GM18502 (cell line): ENCODE results near the gene CRELD1.
"Not testable (repeated sequence)": the region's sequence is repeated elsewhere in the genome, so short reads cannot be mapped to it uniquely, and the experiment has no call there.

Source experiments
- ATAC-seq: cut with Tn5 transposase; IDR thresholded peaks from one replicate; pipeline ENCODE4 v1.9.1; 2021; ENCODE audit warnings: mild to moderate bottlenecking; ENCODE audit not compliant: unreplicated experiment, poor library complexity

The CRELD1 gene

GRCh38 chr3:9933561-9934234 lies at the start of gene CRELD1:
TSS of gene CRELD1 (plus strand) at chr3:9933834. CDS start at chr3:9934439, 605 bp downstream.
- ATAC-seq = peak; percentile 91

- ATAC-seq = no peak
Measured at GRCh38 chr3:9884555-9885165, 49.0 kb upstream of the CRELD1 start.

- no peak for ATAC-seq
Measured at GRCh38 chr3:9886328-9886727, 47.3 kb upstream of the CRELD1 start.

GRCh38 chr3:9887480-9887879 lies 46.2 kb upstream of the CRELD1 start:
- no peak for ATAC-seq

GRCh38 chr3:9888540-9888939 lies 45.1 kb upstream of the CRELD1 start:
- ATAC-seq = no peak

GRCh38 chr3:9889405-9889804 lies 44.2 kb upstream of the CRELD1 start:
- no peak for ATAC-seq

- ATAC-seq = peak; percentile 88
Measured at GRCh38 chr3:9890249-9891071, 43.2 kb upstream of the CRELD1 start, which contains the start of gene JAGN1. TSS of gene JAGN1 (plus strand) at chr3:9890610. CDS start at chr3:9890723, 113 bp downstream.

- ATAC-seq = no peak
Measured at GRCh38 chr3:9891072-9891622, 42.5 kb upstream of the CRELD1 start.

GRCh38 chr3:9893739-9894138 lies 39.9 kb upstream of the CRELD1 start:
- ATAC-seq = no peak

- not testable (repeated sequence) for ATAC-seq
Measured at GRCh38 chr3:9895715-9896114, 37.9 kb upstream of the CRELD1 start.

GRCh38 chr3:9896755-9897407 lies 36.8 kb upstream of the CRELD1 start:
- not testable (repeated sequence) for ATAC-seq

- no peak for ATAC-seq
Measured at GRCh38 chr3:9897408-9898372, 35.9 kb upstream of the CRELD1 start.

- ATAC-seq = no peak
Measured at GRCh38 chr3:9898467-9899241, 35.0 kb upstream of the CRELD1 start.

GRCh38 chr3:9899289-9899791 lies 34.3 kb upstream of the CRELD1 start:
- no peak for ATAC-seq

- ATAC-seq = not testable (repeated sequence)
Measured at GRCh38 chr3:9900965-9901415, 32.6 kb upstream of the CRELD1 start.

GRCh38 chr3:9901967-9902366 lies 31.7 kb upstream of the CRELD1 start:
- no peak for ATAC-seq

GRCh38 chr3:9902372-9903237 lies 31.0 kb upstream of the CRELD1 start, which contains the start of gene IL17RE:
TSS of gene IL17RE (plus strand) at chr3:9902848. CDS start at chr3:9902933, 85 bp downstream.
- no peak for ATAC-seq
